GM20431 (cell line): ENCODE measurements around the gene CNIH2.
"Not testable (repeated sequence)": the region's sequence is repeated elsewhere in the genome, so short reads cannot be mapped to it uniquely, and the experiment has no call there.

Source experiments
- in situ Hi-C: fragments of 300-500 bp; cut with MseI, MboI; formaldehyde crosslinking; loops from one replicate; pipeline ENCODE4 v1.15.0; 2020; ENCODE audit warnings: low sequenced_read_pairs; ENCODE audit not compliant: unreplicated experiment

CNIH2 gene

DNA sequence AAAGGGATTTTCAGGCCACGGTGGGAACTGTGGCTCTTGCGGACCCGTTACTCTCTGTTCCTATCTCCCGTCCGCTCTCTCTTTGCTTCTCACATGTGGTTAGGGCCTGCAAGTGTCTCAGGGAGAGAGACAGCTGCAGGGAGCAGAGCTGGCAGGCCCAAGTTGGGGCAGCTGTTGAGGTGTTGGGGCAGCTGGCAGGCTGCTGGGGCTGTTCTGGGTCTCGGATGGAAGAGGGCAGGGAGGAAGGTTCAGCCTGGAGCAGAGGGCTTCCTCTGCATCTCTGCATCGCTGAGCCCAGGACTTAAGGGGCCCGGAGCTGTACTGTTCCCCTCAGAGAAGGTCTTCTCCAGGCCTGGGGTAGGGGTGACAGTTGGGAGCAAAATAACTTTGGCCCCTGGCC is 2.6 kb upstream of the CNIH2 start:
- in situ Hi-C loops = no loop called here

DNA sequence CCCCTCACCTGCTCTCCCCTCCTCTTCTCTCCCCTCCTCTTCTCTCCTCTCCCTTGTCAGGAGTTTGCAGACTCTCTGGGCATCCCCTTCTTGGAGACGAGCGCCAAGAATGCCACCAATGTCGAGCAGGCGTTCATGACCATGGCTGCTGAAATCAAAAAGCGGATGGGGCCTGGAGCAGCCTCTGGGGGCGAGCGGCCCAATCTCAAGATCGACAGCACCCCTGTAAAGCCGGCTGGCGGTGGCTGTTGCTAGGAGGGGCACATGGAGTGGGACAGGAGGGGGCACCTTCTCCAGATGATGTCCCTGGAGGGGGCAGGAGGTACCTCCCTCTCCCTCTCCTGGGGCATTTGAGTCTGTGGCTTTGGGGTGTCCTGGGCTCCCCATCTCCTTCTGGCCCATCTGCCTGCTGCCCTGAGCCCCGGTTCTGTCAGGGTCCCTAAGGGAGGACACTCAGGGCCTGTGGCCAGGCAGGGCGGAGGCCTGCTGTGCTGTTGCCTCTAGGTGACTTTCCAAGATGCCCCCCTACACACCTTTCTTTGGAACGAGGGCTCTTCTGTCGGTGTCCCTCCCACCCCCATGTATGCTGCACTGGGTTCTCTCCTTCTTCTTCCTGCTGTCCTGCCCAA is 1.9 kb upstream of the CNIH2 start:
- in situ Hi-C loops = no loop called here

DNA sequence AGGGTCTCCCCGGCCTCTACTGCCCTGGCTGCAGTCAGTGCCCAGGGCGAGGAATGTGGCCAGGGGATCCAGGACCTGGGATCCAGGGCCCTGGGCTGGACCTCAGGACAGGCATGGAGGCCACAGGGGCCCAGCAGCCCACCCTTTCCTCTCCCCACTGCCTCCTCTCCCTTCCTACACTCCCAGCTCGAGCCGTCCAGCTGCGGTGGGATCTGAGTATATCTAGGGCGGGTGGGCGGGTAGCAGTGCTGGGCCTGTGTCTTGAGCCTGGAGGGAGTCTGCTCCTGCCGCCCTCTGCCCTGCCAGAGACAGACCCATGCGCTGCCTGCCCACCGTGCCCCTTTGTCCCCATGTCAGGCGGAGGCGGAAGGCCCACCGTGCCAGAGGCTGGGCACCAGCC is 1.4 kb upstream of the CNIH2 start:
- in situ Hi-C loops = not testable (repeated sequence)

DNA sequence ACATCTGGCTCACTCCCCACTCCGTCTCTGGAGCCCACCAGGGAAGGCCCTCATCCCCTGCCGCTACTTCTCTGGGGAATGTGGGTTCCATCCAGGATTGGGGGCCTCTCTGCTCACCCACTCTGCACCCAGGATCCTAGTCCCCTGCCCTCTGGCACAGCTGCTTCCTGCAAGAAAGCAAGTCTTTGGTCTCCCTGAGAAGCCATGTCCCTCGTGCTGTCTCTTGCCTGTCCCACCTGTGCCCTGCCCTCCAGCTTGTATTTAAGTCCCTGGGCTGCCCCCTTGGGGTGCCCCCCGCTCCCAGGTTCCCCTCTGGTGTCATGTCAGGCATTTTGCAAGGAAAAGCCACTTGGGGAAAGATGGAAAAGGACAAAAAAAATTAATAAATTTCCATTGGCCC is 911 bp upstream of the CNIH2 start:
- in situ Hi-C loops = not testable (repeated sequence)

DNA sequence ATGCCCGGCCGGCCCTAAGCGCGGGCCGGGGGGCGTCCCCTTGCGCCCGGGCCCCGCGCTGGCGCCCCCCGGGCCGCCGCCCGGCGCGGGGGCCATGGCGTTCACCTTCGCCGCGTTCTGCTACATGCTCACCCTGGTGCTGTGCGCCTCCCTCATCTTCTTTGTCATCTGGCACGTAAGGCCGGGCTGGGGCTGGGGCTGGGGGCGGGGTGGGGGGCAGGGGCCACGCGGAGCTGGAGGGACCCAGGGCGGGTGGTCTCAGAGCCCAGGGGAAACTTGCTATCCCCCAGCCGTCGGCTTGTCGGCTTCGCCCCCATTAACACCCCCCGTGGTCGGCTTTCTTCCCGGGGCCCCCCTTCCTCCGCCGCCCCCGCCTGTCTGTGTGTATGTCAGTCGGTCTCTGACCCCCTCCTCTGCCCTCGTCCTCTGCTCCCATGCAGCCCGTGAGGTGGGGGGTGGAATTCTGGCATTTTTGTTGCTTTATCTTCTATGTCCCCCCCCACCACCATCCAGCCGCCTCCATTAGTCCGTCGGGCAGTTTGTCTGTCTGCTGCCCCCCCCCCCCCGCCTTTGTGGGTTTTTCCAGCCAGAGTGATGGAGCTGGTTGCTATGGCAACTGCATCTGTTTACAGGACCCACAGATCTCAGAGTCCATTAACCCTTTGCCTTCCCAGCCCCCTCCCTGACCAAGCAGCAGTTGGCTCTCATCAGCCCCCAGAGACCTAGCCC is 552 bp downstream of the CNIH2 start:
- in situ Hi-C loops = no loop called here

DNA sequence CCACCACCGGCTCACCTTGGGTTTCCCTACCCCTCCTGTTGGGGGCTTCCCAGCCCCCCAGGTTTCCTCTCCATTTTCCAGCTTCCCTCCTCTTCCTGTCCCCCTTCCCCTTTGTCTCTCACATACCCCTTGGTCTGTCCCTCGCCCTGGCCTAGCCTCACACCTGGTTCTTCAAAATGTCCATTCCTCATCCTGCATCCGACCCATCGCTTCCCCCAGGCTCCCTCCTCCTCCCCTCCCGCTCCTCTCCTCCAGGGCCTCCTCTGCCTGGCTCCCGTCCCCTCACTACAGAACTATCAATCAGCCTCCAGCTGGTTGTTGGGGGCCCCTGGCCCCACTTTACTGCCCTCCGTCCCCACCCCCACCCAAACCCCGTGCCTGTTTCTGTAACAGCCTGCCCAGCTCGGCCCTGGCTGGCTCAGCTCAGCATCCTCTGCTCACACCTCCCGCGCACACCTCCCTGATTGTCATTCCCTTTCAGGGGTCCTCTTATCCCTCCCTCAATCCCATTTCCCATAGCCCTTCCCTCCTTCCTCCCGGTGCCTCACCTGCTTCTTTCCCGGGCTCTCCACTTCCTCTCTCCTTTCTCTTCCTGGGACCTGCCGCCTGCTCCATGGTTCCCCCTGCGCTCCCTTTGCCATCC is 1.2 kb downstream of the CNIH2 start:
- in situ Hi-C loops = no loop called here

DNA sequence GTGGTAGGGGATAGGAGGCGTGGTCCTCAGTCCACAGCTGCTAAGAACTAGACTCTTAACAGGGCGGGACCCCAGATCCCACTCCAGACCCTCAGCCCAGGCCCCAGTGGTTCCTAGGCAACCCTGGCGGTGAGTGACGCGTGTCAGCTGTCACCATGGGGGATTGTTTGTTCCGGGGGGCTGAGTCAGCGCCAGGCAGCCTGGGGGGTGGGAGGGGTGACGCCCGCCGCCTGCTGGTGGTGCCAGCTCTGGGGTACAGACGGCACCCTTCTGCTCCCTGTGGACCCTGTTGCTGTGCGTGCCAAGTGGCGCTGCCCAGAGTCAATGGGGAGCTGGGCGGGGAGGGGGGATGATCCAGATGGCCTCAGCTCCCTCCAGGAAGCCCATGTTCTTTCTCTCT is 2.5 kb downstream of the CNIH2 start:
- in situ Hi-C loops = no loop called here

DNA sequence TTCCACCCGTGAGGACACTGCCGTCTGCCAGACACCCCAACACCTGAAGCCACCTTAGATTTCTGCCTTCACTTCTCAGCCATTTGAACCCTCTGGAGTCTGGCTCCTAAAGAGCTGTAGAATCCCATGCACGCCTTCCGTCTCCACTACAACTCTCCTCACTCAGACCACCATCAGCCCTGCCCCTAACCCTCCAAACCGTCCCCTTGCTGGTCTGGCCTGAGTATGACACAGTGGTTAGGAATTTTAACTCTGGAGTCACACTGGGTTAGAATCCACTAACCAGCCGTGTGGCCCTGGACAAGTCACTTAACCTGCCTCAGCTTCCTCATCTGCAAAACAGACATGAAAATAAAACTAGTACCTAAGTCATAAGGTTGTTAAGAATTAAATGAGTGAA is 3.0 kb downstream of the CNIH2 start:
- in situ Hi-C loops = no loop called here

DNA sequence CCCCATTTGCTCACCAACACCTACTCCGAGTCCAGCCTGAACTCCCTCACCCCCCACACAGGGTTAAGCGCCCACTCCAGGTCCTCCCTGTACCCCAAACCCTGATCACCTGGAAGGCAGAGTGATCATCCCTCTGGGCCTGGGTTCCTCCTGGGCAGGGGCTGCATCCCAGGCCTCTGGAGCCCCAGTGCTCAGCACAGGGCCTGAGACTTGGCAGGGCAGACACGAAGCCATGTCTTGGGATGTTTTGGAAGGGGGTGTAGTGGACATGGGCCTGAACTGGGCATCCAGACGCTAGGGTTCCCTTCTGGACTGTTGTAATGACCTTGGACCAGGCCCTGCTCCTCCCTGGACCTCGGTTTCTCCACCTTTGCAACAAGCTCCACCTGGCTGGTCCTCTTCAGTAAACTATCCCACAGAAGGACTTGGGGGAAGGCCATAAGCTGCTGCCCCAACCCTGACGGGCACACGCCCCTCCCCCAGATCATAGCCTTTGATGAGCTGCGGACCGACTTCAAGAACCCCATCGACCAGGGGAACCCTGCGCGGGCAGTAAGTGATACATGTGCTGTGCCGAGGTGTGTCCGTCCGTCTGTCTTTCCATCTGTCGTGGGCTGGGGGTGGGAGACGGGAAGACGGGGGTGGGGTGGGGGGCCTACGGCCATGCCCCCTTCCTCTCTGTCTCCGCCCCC is 3.9 kb downstream of the CNIH2 start:
- in situ Hi-C loops = no loop called here

DNA sequence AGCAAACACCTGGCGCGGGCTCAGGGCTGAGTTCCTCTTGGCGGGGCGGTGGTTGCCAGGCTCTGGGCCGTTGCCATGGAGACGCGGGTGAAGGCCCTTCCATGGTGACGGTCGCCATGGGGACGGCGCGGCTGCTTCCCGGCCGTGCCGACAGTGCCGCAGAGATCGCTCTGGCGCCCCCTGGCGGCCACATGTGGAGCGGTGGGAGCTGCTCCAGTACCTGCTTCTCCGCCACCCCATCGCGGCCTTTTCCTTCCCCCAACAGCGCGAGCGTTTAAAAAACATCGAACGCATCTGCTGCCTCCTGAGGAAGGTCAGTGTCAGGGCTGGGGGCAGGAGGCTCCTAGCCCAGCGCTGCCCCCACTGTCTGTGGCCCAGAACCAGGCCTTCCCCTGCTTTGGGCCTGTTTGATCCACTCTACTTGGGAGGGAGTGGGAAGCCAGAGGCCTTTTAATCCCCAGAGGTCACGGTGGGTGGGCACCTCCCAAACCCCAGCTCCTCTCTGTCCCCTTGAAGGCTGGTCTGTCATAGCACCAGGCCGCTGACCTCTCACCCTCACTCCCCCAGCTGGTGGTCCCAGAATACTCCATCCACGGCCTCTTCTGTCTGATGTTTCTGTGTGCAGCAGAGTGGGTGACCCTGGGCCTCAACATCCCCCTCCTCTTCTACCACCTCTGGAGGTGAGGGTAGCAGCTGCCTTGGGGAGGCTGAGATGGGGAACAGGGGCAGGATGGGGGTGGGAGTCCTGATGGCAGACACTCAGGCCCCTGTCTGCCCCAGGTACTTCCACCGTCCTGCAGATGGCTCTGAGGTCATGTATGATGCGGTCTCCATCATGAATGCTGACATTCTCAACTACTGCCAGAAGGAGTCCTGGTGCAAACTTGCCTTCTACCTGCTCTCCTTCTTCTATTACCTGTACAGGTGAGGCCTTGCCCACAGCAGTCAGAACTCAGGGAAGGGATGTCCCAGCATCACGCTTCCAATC is 4.8 kb downstream of the CNIH2 start:
- in situ Hi-C loops = no loop called here

DNA sequence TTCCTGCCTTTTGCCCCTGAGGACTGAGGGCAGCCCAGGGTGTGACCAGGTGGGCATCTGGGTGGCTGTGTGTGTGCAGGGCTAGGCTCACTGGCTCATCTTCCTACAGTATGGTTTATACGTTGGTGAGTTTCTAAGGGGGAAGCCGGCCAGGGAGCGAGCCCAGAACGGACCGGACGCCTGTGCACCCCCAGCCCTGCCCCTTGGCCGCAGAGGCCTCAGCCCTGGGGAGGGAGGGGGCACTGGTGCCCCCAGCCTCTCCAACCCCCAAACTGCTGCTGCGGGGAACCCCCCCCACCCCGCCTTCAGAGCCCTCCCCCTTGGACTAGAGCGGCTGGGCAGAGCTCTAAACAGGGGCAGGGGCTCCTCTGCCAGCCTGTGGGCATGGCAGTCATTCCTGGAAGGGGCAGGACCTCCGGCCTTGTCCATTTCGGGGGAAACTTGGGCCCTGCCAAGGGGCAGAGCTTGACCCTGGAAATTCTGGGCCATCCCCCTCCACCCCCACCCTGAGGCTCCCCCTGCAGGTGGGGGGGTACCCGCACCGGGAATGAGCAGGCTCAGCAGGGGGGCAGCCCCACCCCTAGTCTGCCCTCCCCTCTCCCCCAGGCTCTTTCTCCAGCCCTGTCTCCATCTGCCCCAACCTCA is 5.6 kb downstream of the CNIH2 start:
- in situ Hi-C loops = no loop called here

DNA sequence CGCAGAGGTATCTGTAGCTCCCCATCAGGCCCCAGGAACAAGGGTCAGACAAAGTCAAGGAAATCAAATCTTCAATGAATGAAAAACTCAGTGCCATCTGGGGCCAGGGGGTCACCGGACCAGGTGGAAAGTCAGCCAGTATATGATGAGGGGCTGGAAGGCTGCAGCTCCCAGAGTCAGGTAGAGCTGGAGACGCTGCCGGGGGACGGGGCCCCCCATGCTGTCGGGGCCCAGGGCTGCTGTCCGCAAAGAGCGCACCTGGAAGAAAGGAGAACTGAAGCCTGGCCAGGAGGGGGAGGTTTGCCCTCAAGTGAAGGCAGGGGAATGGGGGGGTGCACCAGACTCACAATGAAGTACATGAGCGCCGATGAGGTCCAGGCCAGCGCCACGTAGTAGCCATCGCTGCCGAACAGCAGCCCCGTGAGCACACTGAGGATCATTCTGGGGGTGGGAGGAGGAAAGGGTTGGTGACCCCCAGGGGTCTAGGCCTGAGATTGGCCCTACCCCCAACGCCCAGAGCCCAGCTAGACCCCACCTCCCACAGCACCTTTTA is 6.6 kb downstream of the CNIH2 start:
- in situ Hi-C loops = no loop called here

DNA sequence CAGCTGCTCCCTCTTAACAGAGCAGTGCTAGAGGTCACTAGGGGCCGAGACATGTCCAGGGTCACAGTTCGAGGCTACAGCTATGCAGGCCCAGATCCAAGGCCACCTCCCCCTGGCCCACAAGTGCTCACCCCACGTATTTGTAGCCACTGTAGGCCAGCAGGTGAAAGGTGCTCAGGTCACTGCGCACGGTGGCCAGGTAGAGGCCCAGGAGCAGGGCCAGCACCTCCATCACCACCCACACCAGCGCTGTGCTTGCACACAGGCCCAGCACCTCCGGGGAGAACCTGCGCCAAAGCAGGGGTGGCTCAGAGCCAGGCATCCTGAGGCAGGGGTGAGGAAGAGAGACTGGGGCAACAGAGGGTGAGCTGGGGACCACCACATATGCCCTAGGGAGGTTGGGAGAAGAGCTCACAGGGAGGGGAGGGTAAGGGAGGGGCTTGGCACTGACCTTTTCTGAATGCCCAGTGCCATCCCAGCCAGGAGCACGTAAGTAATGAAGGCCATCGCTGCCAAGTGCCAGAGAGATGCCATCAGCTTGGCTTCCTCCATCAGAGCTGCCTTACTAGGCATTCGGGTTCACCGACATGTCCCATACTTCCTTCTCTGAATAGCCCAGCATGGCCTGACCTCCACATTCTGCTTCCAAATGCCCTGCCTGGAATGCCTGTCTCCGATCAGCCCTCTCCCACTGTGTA is 7.4 kb downstream of the CNIH2 start:
- in situ Hi-C loops = no loop called here

DNA sequence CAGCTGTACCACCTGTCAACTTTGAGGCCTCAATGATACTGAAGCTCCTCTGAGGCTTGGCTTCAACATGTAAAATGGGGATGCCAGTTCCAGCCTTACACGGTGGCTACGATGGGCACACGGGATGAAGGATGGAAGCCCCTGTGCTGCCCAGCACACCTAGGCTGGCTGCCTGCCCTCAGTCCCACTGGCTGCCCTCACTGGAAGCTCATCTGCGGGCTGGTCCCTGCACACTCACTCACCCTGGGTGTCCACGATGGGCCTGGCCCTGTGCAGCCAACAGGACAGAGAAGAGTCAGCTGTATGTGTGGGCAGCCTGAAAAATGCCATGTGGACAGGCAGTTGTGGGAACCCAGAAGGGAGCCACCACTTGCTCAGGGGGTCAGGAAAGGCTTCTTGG is 8.7 kb downstream of the CNIH2 start:
- in situ Hi-C loops = no loop called here

DNA sequence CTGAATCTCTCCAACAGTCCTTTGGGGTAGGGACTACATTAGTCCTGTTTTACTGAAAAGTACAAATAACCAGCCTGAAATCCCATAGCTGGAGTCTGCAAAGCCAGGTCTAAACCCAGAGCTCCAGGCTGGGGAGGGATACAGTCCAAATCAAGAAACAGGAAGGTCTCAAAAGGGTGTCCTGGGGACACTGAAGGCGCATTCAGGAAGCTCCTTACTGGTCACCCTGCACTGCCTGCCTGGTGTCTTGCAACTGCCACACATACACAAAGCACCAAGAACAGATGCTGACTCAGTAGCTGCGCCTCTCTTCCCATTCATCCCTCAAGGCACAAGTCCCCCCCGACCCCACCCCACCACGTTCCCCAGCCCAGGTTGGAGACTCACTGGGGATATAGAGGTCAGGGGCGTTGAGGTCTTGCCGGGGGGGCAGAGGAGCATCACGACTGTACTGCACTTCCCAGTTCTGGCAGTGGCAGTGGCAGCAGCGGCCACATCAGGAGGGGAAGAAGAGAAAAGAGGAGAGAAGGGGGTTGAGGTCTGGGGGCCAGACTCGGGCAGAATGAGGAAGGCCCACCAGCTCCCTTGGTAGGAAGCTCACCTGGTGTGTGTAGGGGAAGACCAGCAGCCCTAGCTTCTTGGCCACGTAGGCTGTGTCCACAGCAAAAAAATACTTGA is 9.4 kb downstream of the CNIH2 start:
- in situ Hi-C loops = no loop called here

DNA sequence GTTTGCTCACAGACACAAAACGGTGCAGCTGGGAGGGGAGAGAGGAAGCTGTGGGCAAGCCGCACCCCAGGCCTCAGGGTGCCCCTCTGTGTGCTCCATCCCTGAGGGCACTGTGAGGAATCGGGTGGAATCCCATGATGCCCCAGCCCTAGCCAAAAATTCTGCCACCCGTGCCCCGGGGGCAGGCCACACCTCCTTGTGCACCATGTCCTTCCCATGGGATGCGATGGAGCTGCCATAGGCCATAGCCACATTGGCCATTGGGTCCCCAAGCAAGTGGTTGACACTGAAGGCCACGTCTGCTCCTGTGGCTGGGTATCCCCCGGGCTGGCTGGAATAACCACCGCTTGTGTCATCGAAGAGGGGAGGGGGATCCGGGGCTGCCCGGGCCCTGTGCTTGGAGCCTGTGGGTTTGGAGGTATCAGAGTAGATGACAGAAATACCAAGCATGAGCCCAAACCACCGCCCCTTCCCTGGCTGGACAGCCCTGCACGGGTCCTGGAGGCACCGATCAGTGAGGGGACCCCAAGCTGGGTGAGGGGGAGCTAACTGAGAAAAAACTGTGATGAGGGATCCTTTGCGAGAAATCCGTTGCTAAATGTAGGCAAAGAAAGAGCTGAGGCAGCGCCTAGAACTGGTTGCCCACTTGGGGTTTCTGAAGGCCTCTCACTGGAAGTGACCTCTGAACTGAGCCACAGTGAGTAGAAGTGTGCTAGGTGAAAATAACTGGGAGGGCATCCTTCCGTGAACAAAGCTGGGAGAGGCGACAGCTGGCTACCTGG is 10.1 kb downstream of the CNIH2 start:
- in situ Hi-C loops = no loop called here
